Skeletal muscle cell (primary cell): ENCODE data around the gene TUBGCP4.
A peak's percentile ranks its signal among the peaks of the same experiment; 100 is the strongest.
"Not testable (repeated sequence)": the region's sequence is repeated elsewhere in the genome, so short reads cannot be mapped to it uniquely, and the experiment has no call there.

Experiments used
- DNase-seq: peaks from one replicate; pipeline ENCODE4 v3.0.0-alpha.2; 2010; ENCODE audit warnings: low read depth
- H3K4me3 ChIP-seq: 2 replicates; pipeline ENCODE4 v1.5.1; 2011; ENCODE audit warnings: low read depth, mild to moderate bottlenecking, control low read depth, low read length, moderate library complexity

The TUBGCP4 gene

GRCh38 chr15:43370975-43371974 lies at the start of gene TUBGCP4, which contains the start of gene ZSCAN29:
Gene TUBGCP4 (plus strand): TSS chr15:43371101. CDS start chr15:43371355, 254 bp downstream.
Gene ZSCAN29 (minus strand): TSS chr15:43371043. CDS start chr15:43369913, 1,130 bp downstream.
- DNase-seq, result no peak
- H3K4me3 ChIP-seq, result peak within 1 kb of the TSS; percentile 77

- DNase-seq, result no peak
- no peak overlapping the region for H3K4me3 ChIP-seq
Observed at GRCh38 chr15:43325039-43325684, 45.7 kb upstream of the TUBGCP4 start.

- DNase-seq, result no peak
- H3K4me3 ChIP-seq, result peak overlapping the region; percentile 74
Observed at GRCh38 chr15:43329217-43329959, 41.5 kb upstream of the TUBGCP4 start.

- peak; percentile 78 for DNase-seq
- H3K4me3 ChIP-seq, result peak within 1 kb of the TSS; percentile 74
Observed at GRCh38 chr15:43329960-43330779, 40.7 kb upstream of the TUBGCP4 start, which contains the start of gene LCMT2. Gene LCMT2 (minus strand): TSS chr15:43330573. CDS start chr15:43330489, 84 bp downstream.

GRCh38 chr15:43330780-43331087 lies 40.2 kb upstream of the TUBGCP4 start:
- no peak for DNase-seq
- H3K4me3 ChIP-seq, result peak overlapping the region; percentile 74

GRCh38 chr15:43346305-43346704 lies 24.6 kb upstream of the TUBGCP4 start:
- no peak for DNase-seq
- no peak overlapping the region for H3K4me3 ChIP-seq

GRCh38 chr15:43347114-43347513 lies 23.8 kb upstream of the TUBGCP4 start:
- no peak overlapping the region for H3K4me3 ChIP-seq
- DNase-seq, result no peak

- no peak overlapping the region for H3K4me3 ChIP-seq
- no peak for DNase-seq
Observed at GRCh38 chr15:43352693-43353382, 18.1 kb upstream of the TUBGCP4 start.

GRCh38 chr15:43360821-43361220 lies 10.1 kb upstream of the TUBGCP4 start:
- no peak overlapping the region for H3K4me3 ChIP-seq
- DNase-seq, result no peak

GRCh38 chr15:43361313-43361903 lies 9.5 kb upstream of the TUBGCP4 start:
- no peak overlapping the region for H3K4me3 ChIP-seq
- DNase-seq, result no peak

GRCh38 chr15:43370310-43370974 lies 459 bp upstream of the TUBGCP4 start:
- no peak for DNase-seq
- H3K4me3 ChIP-seq, result peak overlapping the region; percentile 77

GRCh38 chr15:43376017-43376705 lies 5.3 kb downstream of the TUBGCP4 start:
- DNase-seq, result no peak

GRCh38 chr15:43378601-43379000 lies 7.7 kb downstream of the TUBGCP4 start:
- no peak for DNase-seq
- H3K4me3 ChIP-seq, result no peak overlapping the region

More at GRCh38 chr15:43376017-43376705, 5.3 kb downstream of the TUBGCP4 start:
- no peak overlapping the region for H3K4me3 ChIP-seq

GRCh38 chr15:43382310-43382709 lies 11.4 kb downstream of the TUBGCP4 start:
- H3K4me3 ChIP-seq, result no peak overlapping the region
- no peak for DNase-seq

- no peak for DNase-seq
- no peak overlapping the region for H3K4me3 ChIP-seq
Observed at GRCh38 chr15:43383070-43383469, 12.2 kb downstream of the TUBGCP4 start.

GRCh38 chr15:43390723-43391122 lies 19.8 kb downstream of the TUBGCP4 start:
- no peak for DNase-seq
- no peak overlapping the region for H3K4me3 ChIP-seq

GRCh38 chr15:43393592-43393991 lies 22.7 kb downstream of the TUBGCP4 start:
- DNase-seq, result not testable (repeated sequence)

More at GRCh38 chr15:43393592-43393991, 22.7 kb downstream of the TUBGCP4 start:
- not testable (repeated sequence) for H3K4me3 ChIP-seq
